NCI-H1694 treated with DMSO at 0.1 percent for 48 hours (cell line): Measurements from ENCODE around the gene MRPS7.
"Not testable (repeated sequence)": the region's sequence is repeated elsewhere in the genome, so short reads cannot be mapped to it uniquely, and the experiment has no call there.

Experiments used
- DNase-seq: peaks from one replicate; lab custom pipeline; 2025; lab: John Stamatoyannopoulos, UW

Gene MRPS7

DNA sequence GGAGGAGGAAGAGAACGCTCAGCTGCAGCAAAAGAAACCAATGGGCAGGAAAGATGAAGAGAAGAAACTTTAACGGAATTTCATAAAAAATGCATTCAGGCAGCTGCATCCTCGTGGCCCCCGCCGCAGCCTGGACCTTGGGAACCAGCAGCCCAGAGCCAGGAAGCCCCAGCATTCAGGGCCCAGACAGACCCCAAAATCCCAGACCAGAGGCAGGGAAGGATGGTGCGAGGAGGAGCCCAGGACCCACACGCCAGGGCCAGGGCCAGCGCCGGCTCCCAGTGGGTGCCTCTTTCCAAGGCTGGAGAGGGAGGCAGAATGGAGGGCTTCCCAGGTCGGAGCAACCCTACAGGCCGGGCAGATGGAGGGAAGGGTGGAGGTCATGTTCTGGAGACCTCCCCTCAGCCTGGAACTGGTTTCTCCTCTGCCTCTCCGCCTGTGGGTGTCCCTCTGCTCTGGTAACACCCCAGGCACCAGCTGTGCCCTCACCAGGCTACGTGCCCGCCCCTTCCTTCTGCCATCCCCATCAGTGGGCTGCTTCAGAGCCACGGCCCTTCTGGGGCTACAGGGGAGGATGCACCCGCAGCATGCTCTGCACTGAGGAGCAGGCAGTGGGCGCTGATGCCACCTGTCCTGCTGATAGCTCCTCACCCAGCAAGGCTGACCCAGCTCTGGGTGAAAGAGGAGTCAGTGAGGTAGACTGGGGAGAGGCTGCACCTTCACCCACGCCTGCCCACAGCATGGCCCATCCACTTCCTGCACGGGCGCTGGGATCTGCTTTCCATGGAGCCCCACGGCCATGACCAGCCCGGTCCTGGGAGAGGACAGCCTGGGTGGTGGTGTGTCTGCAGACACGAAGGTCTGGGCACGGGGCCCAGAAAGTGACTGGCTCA lies 10.5 kb downstream of the MRPS7 start:
- DNase-seq = peak; percentile 30

DNA sequence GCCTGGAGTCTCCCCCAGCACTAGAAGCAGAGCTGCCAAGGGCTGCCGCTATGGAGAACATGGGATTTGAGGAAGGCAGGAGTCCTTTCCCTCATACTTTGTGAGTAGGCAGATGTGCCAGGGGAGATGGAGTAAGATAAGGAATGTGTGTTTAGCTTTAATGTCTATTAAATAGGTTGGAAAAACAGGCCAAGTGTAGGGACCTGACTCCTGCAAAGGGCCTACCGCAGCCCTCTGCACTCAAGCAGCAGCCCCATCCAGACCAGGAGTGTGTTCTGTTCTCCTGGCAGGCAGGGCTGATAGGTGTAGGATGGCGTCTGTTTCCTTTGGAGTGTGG lies 11.1 kb downstream of the MRPS7 start:
- DNase-seq = no peak

DNA sequence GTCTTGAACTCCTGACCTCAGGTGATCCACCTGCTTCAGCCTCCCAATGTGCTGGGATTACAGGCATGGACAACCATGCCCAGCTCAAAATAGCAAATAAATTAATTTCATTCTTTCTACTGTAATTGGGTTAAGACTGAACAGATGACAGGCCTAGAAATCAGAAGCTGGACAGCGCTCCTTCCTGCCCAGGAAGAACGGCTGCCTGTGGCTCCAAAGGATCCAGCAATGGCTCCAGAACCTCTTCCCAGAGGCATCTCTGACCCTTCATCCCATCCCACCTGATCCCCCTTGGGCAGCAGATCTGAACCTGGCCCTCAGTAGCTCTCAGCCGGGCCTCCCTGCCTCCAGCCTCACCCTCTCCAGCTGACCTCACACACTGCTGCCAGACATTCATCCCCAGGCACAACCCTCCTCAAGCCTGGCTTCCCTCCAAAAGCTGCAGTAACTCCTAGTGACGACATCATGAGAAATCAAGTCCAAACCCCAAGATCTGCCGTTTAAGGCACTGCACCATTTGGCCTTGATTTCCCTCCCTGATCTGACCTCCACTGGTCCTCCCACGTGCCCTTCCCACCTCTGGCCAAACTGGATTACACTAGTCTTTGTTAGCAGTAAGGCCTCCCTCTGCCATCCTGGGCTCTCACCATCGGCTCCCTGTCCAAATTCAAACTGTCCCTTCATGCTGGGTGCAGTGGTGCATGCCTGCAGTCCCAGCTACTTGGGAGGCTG lies 12.5 kb downstream of the MRPS7 start:
- DNase-seq = no peak

DNA sequence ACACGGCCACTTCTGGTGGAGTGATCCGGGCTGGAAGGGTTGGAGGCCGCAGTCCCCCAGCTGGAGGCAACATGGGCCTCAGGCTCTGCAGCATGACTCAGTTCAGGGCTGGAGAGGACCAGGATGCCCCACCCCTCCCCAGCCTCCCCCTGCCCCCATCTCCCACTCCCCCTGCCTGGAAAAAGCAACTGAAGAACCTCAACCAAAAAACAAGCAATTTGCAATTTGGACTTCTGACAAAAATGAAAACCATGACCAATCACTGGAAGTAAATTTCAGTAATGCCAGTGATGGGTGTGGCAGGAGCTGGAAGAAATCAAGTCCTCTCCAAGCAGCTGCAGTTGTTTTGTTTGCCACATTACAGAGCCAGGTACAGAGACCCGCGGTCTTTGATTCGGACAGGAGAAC lies 16.0 kb downstream of the MRPS7 start:
- no peak for DNase-seq

DNA sequence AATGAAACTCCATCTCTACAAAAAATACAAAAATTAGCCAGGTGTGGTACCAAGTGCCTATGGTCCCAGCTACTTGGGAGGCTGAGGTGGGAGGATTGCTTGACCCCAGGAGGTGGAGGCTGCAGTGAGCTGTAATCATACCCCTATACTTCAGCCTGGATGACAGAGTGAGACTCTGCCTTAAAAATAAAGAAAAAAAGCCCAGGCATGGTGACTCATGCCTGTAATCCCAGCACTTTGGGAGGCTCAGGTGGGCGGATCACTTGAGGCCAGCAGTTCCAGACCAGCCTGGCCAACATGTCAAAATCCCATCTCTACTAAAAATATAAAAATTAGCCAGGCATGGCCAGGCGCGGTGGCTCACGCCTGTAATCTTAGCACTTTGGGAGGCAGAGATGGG lies 18.5 kb downstream of the MRPS7 start:
- DNase-seq = not testable (repeated sequence)

DNA sequence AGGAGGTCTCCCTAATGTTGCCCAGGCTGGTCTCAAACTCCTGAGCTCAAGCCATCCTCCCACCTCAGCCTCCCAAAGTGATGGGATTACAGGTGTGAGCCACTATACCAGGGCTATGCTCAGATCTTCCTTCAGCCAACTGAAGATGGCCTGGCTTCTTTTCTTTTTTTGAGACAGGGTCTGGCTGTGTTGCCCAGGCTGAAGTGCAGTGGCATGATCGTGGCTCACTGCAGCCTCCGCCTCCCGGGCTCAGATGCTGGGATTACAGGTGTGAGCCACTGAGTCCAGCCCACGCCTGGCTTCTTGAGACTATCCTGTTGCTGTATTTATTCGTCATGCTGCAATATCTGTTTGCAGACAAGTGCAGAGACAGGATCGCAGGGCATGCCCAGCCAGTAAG lies 23.4 kb downstream of the MRPS7 start:
- DNase-seq = no peak

DNA sequence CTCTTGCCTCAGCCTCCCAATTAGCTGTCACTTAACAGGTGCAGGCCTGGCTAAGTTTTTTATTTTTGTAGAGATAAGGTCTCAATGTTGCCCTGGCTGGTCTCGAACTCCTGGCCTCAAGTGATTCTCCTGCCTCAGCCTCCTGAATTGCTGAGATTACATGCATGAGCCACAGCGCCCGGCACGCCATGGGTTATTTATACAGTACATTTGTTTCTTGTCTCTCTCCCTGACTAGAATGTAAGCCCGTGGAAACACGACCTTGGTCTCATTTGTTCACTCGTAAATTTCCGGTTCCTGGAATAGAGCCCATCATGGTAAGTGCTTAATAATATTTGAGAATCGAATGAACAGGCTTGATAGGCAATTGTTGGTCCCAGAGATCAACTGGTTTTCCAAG lies 25.5 kb downstream of the MRPS7 start:
- no peak for DNase-seq

DNA sequence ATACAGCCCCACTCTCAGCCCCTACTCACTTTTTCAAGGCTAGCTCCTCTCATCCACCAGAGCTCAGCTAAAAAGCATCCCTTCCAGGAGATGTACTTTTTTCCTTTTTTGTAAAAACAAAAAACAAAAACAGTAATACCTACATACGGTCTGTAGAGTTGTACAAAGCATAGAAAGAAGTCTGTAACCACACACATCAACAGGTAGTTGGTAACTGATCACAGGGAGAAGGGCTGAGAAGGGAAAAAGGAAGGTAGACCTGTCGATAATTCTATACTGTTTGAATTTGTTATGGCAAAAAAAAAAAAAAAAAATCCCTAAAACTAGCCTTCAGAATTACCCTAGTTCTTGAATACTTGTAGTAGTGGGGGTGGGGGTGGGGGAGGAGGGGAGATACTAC lies 26.7 kb downstream of the MRPS7 start:
- DNase-seq = no peak

DNA sequence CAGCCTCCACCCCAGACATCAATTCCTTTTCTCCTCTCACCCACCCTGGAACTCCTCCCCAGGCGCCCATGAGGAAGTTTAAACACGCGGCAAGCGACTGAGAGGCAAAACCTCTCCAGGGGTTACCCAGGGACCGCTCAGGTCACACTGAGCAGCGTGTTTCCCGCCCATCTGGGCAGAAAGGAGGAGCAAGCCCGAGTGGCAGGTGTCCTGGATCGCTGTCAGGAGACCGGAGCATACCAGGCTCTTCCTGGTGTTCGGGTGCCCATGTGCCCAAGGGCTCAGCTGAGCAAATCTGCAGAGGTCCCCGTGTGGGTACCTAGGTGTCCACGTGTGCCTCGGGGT lies 27.1 kb downstream of the MRPS7 start:
- DNase-seq = peak; percentile 47

DNA sequence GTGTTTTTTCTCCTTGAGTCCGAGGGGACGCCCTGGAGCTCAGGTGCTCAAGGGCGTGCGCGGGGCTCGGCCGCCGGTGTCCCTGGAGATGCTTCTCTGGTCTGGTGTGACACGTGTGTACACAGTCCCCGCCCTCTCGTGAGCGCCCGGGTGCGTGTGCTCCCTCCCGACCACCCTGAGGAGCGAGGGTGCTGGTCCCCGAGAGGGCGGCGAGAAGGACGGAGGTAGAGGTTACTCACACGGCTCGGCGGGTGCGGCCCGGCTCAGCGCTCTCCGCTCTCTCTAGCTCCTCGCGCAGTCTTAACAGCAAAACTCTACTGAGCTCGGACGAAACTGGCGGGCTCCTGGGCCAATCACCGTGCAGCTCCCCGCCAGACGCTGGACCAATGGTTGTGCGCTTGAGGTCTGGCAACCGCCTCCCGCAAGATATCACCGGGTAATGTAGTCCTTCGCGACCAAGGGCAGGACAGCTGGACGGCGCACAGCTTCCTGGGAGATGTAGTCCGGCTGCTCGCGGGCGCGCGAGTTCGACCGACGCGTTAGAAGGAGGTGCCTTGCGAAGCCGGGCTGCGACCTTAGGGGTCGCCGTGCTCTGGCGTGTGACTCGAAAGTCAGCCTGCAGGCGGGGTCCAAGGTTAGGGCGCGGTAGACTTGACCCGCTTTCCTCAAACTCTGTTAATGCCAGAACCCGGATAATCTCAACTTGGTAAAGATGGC lies 27.6 kb downstream of the MRPS7 start, which contains the start of gene SLC25A19:
TSS of gene SLC25A19 (minus strand) at position 319 of the 717 bp plus-strand sequence. CDS start 2,669 bp downstream, outside the sequence.
- peak; percentile 95 for DNase-seq

DNA sequence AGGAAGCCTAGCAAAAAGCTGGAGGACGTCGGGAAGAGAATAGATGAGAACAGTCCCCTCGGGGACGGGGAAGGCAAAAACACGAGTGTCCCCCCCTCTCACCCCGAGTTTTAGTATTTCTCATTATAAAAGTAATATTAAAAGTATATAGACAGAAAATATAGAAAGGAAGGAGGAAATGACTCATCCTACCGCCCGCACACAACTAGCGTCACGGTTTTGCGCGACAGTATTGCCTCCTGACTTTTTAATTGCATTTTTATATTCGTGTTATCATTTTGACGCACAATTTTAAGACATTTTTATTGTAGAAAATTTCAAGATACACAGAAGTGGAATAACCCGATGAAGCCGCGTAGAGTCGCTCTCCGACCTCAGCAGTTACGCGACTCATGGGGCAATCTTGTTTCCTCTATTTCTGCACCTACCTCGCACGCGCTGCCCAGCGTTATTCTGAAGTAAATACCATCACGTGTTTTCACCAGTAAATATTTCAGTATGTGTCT lies 28.2 kb downstream of the MRPS7 start:
- no peak for DNase-seq

DNA sequence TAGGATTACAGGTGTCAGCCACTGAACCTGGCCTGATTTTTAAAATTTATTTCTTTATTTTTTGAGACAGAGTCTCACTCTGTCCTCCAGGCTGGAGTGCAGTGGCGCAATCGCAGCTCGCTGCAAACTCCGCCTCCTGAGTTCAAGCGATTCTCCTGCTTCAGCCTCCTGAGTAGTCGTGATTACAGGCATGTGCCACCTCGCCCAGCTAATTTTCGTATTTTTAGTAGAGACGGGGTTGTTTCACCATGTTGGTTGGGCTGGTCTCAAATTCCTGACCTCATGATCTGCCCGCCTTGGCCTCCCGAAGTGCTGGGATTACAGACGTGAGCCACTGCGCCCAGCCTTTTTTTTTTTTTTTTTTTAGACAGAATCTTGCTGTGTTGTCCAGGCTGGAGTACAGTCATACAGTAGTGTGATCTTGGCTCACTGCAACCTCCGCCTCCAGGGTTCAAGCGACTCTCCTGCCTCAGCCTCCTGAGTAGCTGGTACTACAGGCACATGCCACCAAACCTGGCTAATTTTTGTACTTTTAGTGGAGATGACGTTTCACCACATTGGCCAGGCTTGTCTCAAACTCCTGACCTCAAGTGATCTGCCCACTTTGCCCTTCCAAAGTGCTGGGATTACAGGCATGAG lies 31.2 kb downstream of the MRPS7 start:
- not testable (repeated sequence) for DNase-seq

DNA sequence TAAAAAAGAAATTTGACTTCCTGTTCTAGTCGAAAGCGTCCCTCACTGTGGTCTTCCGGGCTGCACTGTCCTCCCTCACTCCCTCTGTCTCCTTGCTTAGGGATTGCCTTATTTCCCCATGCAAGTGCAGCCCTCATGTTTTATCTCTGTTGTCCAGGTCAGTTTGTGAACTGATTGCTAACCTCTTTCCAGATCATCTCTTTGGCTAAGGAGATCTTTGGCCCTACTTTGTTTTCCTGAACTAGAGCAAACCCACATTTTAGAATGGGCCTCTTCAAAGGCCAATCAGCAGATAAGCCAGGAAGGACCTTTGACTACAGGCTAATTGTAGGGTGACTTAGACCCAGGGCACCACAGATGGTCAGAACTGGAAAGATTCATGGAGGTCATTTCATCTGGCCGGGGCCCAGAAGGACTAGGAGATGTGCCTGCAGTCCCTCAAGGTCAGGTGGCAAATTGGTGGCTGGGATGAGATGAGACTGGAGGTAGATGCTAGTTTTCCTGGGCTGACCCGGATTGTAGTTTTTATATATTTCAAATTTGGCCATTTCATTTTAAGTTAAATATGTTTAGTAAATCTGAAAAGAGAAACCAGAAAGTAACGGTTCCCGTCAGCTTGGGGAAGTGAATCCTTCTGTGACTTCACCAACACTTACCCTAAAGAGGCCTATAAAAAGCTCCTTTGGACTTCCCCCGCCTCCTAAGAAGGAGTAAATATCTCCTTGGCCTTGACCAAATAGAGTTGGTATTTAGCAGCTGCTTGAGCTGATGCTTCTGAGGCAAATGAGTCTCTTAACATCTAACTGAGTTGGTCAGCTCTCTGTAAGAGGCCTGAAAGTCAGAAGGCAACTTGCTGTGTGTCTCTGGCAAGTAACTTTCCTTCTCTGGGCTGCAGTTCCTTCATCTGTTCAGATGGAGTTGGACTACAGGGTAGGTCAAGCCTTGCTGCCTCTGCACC lies 33.8 kb downstream of the MRPS7 start:
- DNase-seq = no peak

DNA sequence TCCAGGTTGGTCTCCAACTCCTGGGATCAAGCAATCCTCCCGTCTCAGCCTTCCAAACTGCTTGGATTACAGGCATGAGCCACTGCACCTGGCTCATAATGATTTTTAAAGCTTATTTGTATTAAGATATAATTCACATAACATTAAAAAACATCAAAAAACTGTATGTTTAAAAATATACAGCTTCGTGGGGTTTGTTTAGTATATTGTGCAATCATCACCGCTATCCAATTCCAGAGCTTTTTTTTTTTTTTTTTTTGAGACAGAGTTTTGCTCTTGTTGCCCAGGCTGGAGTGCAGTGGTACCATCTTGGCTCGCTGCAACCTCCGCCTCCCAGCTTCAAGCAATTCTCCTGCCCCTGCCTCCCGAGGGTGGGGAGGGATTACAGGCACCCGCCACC lies 38.6 kb downstream of the MRPS7 start:
- DNase-seq = no peak

DNA sequence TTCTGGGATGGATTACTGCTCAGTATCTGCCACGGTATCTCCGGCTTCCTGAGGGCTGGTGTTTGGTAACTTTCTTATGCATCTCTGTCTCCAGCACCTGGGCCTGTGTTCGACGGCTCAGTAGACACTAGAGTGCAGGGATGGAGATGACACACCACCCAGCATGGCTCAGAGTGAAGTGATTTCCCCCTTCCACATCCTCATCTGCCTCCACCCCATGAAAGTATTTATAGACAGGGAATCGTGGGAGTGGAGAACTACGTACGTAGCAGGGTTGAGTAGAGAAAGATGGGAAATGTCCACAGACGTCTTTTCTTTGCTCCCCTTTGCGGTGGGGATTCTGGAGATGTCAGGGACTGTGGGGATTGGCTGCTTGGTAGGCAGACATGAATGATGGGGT lies 39.4 kb downstream of the MRPS7 start:
- DNase-seq = no peak

DNA sequence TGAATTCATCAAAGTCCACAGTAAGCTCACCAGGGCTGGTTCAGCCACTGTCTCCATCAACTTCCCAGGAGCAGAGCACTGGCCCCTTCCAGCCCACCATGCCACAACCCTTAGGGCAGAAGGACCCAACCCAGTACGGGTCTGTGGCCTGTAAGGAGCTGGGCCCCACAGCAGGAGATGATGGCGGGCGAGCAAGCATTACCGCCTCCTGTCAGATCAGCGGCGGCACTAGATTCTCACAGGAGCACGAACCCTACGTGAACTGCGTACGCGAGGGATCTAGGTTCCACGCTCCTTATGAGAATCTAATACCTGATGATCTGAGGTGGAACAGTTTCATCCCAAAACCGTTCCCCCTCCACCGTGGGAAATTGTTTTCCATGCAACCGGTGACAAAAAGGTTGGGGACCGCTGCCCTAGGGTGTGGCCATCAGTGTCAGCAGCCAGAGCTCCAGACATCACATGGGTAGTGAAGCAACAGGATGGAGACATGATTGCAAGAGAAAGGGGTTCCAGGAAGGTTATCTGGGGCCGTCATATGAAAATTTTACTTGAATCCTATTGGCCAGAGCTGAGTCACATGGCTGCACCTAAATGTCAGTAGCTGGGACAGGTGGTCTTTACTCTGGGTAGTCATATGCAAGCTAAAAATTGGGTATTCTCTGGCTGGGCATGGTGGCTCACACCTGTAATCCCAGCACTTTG lies 40.0 kb downstream of the MRPS7 start:
- no peak for DNase-seq

DNA sequence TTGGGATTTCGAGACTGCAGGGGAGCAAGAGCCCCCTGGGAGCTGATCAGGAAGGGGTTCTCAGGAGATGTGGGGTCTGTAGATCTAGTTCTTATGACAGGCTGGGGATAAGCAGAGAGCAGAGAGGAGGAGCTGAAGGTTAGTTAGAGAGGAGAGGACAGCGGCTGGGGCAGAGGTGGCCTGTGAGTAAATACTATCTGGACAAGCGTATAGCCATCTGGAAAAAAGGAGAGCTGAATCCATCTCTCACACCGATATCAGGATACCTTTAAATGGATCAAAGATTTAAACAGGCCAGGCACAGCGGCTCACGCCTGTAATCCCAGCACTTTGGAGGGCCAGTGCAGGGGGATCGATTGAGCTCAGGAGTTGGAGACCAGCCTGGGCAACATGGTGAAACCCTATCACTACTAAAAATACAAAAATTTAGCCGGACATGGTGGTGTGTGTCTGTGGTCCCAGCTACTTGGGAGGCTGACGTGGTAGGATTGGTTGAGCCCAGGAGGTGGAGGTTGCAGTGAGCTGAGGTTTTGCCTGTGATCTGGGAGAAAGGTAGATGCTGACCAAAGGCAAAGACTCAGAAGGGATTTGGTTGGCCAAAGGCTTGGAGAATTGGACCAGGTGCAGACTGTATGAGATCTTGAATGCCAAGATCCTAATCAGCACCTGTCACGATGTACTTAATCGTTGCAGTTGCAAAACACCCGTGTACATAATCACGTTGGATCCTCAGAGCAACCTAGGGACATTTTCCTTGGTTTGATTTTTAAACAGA lies 46.5 kb downstream of the MRPS7 start:
- no peak for DNase-seq

DNA sequence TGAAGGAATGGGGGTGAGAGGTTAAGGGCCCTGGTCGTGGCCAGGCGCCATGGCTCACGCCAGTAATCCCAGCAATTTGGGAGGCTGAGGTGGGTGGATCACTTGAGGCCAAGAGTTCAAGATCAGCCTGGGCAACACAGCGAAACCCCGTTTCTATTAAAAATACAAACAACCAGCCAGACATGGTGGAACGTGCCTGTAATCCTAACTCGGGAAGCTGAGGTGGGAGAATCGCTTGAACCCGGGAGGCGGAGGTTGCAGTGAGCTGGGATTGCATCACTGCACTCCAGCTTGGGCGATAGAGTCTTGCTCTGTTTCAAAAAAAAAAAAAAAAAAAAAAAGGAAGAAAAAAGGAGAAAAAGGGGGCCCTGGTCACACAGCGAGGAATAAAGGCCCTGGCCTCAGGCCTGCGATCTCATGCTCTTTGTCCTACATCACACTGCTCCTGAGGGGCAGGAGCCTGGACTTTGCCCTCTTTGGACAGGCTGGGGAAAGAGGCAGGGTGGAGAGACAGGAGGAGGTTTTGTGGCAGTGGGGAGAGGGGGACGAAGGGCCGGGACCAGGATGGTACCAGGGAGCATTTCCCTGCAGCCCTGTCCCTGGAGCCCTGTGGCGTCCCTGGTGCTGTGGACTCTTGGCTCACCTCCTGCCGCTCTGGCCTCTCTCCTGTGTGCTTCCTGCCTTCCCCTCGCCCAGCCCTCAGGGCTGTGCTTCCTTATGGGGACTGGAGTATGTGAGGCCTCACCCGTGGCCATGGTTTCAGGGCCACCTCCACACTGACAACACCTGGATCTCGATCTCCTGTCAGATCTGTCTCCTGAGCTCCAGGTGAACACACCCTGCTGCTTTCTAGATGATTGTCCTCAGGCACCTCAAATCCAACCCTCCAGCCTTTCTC lies 47.3 kb downstream of the MRPS7 start:
- DNase-seq = no peak
